ENCODE data around the gene TSPO. TPM values are rescaled to one million over a fixed set of nuclear protein-coding genes. Genes with fewer than 3 reads are reported as not detected.

The TSPO gene
- total and polyA plus RNA-seq, 2 of the 13 experiments (the other 11 are each of a cell fraction or from before 2014, with no cell fraction given): 0.46 to 1.4 TPM

- no peak for TF ChIP-seq ZBTB2 (CRISPR knock-in tag; IDR thresholded peaks at IDR 0.05; ENCODE audit: low read depth)
- no peak for TF ChIP-seq RXRA (CRISPR knock-in tag; IDR thresholded peaks at IDR 0.05)
Measured at GRCh38 chr22:43116932-43117331, 34.4 kb upstream of the TSPO start (continued).

GRCh38 chr22:43118024-43118849, 33.1 kb upstream of the TSPO start:
- CTCF ChIA-PET (ENCODE audit: low intra/inter-chr PET ratio, low total read pairs): no interaction called here
- H4K20me1 ChIP-seq (ENCODE audit: insufficient read depth, low read length): no peaks in the 10 kb centered on the region
- H3K9ac ChIP-seq (ENCODE audit: insufficient read depth, low read depth, low read length): no peak overlapping the region
- H3K4me3 ChIP-seq (replicated peaks in 1 of 3; ENCODE audit: insufficient read depth in 1 of 3, low read depth in 2 of 3, low read length in 3 of 3): peak overlapping the region in 1 of 3 experiments; percentile 49; a peak in 1 of 6 replicates
- H3K27ac ChIP-seq (ENCODE audit: extremely low read length, insufficient read depth, low read length): no peak overlapping the region
- ATAC-seq (peak; percentile 64), DNase-seq (ENCODE audit: low spot score) (peak; percentile 25), FAIRE-seq (no peak)
- no peaks in the 10 kb centered on the region for H3K9me3 ChIP-seq (ENCODE audit: low read length)
- no peak overlapping the region for H2AFZ ChIP-seq (ENCODE audit: low read length)
- H3K79me2 ChIP-seq (ENCODE audit: insufficient read depth, low read length): no peaks in the 10 kb centered on the region
- peaks cover 36% of the 10 kb centered on the region for H3K4me1 ChIP-seq (ENCODE audit: insufficient read depth, low read length)
- BruUV-seq (replicated peaks): no TSS peak
- intact Hi-C loops (cut with micrococcal nuclease; ENCODE audit: unreplicated experiment): no loop called here
- H3K36me3 ChIP-seq (replicated peaks in 1 of 2; ENCODE audit: control insufficient read depth in 1 of 2, insufficient read depth in 2 of 2, low read length in 2 of 2): no peaks in the 10 kb centered on the region
- in situ Hi-C loops (cut with HindIII; ENCODE audit: extremely low pct_ligation_motif_present, low pct_unique_long_range_greater_than_20kb): no loop called here
- WGBS (ENCODE audit: low lambda C conversion rate): 30% methylated on average over 13 of the region's 21 CpGs
- POLR2A ChIA-PET: interaction anchor here (1.3 kb wide), 1 partner anchor 14 kb away, joined by 4 read pairs; no protein-coding TSS in a partner anchor
- no peaks in the 10 kb centered on the region; a peak in 2 of 5 replicates for H3K27me3 ChIP-seq (ENCODE audit: control insufficient read depth in 1 of 2, insufficient read depth in 2 of 2, low read length in 2 of 2)
- H3K4me2 ChIP-seq (ENCODE audit: low read depth, low read length): peak overlapping the region; percentile 61
- TF ChIP-seq GABPB1 (CRISPR knock-in tag; IDR thresholded peaks at IDR 0.05) (peak; percentile 39; the same call in 1 of the 2 replicates), CC2D1A (CRISPR knock-in tag; IDR thresholded peaks at IDR 0.05) (no peak), NR2C2 (CRISPR knock-in tag; IDR thresholded peaks at IDR 0.05; ENCODE audit: borderline replicate concordance) (peak; percentile 51; the same call in 1 of the 2 replicates), HDAC1 (CRISPR knock-in tag; IDR thresholded peaks at IDR 0.05) (0 out of 2 replicates have a peak, but pooled peaks have one; percentile 30), ZBTB25 (CRISPR knock-in tag; IDR thresholded peaks at IDR 0.05) (no peak), ZFYVE20 (CRISPR knock-in tag; IDR thresholded peaks at IDR 0.05; ENCODE audit: borderline replicate concordance, low read depth) (no peak), ZBTB2 (CRISPR knock-in tag; IDR thresholded peaks at IDR 0.05; ENCODE audit: low read depth) (no peak), ZNF18 (CRISPR knock-in tag; IDR thresholded peaks at IDR 0.05; ENCODE audit: insufficient replicate concordance) (peak; percentile 39), NR2F6 (IDR thresholded peaks at IDR 0.05) (0 out of 2 replicates have a peak, but pooled peaks have one; percentile 51), NR2F6 (CRISPR knock-in tag; IDR thresholded peaks at IDR 0.05) (peak; percentile 28; the same call in 1 of the 2 replicates), ZNF879 (CRISPR knock-in tag; IDR thresholded peaks at IDR 0.05) (no peak), ZNF138 (CRISPR knock-in tag; IDR thresholded peaks at IDR 0.05; ENCODE audit: low read depth) (peak; percentile 50; the same call in 1 of the 2 replicates), ZFX (CRISPR knock-in tag; IDR thresholded peaks at IDR 0.05; ENCODE audit: low read depth) (peak; percentile 42; the same call in 1 of the 2 replicates)

All from HepG2 (cell line).